ENCODE measurements around the gene STK40. TPM values are rescaled to one million over a fixed set of nuclear protein-coding genes. Genes with fewer than 3 reads are reported as not detected.

Gene STK40
- total and polyA plus RNA-seq, 2 donors (not counting 1 experiment from before 2014, with no cell fraction given): 14.2 to 15.1 TPM

DNA sequence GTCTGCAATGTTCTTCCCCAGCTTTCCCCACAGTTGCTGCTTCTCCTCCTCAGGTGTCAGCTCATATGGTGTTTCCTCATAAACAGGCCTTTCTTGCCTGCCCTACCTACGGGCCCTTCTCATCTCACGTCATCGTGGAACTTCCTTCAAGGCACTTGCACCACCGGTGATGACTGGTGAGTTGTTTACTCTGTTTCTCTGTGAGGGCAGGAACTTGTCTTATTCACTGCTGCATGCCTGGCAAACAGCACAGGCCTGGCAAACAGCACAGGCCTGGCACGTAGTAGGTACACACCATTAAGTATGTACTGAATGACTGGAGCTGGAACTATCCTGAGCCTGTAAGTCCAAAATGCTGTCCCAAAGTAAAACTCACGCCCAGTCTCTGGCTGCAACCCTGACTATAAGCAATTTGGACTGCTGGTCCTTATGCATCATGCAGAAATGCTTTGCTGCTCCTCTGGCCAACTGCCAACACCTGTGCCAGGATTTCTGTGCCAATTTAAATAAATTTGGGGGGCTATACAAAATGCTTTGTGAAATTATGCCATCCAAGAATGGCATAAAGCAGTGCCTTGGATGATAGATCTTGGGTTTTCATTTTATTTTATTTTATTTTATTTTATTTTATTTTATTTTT is 25.7 kb downstream of the STK40 start:
- Histone ChIP-seq H3K27ac (ENCODE audit: insufficient read depth, low read length) (no peak overlapping the region), H2AFZ (ENCODE audit: low read length) (no peak overlapping the region), H3K9me3 (ENCODE audit: control insufficient read depth, insufficient read depth, low read depth, low read length) (no peaks in the 10 kb centered on the region), H3K9ac (ENCODE audit: insufficient read depth, low read length) (no peak overlapping the region), H4K20me1 (ENCODE audit: control insufficient read depth, extremely low read depth, insufficient read depth, low read length) (no peaks in the 10 kb centered on the region), H3K79me2 (ENCODE audit: control insufficient read depth, insufficient read depth, low read length) (peaks cover 13% of the 10 kb centered on the region), H3K27me3 (ENCODE audit: control insufficient read depth, insufficient read depth, low read length) (no peaks in the 10 kb centered on the region), H3K36me3 (ENCODE audit: control insufficient read depth, insufficient read depth, low read length) (peaks cover 15% of the 10 kb centered on the region), H3K4me2 (ENCODE audit: extremely low read depth, insufficient read depth, low read length) (no peak overlapping the region), H3K4me1 (ENCODE audit: control insufficient read depth, extremely low read depth, insufficient read depth, low read length) (peaks cover under 1% of the 10 kb centered on the region), H3K4me3 (replicated peaks in 1 of 4; ENCODE audit: control extremely low read depth in 1 of 4, insufficient read depth in 1 of 4, low read depth in 3 of 4, low read length in 4 of 4) (no peak overlapping the region)
- no peak for TF ChIP-seq EZH2 (IDR thresholded peaks at IDR 0.05; ENCODE audit: low read length, missing control alignments)
- TF ChIP-seq, protein P1, sequence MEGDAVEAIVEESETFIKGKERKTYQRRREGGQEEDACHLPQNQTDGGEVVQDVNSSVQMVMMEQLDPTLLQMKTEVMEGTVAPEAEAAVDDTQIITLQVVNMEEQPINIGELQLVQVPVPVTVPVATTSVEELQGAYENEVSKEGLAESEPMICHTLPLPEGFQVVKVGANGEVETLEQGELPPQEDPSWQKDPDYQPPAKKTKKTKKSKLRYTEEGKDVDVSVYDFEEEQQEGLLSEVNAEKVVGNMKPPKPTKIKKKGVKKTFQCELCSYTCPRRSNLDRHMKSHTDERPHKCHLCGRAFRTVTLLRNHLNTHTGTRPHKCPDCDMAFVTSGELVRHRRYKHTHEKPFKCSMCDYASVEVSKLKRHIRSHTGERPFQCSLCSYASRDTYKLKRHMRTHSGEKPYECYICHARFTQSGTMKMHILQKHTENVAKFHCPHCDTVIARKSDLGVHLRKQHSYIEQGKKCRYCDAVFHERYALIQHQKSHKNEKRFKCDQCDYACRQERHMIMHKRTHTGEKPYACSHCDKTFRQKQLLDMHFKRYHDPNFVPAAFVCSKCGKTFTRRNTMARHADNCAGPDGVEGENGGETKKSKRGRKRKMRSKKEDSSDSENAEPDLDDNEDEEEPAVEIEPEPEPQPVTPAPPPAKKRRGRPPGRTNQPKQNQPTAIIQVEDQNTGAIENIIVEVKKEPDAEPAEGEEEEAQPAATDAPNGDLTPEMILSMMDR (conservative IDR thresholded peaks at IDR 0.05 in 1 of 2, IDR thresholded peaks at IDR 0.05 in 1 of 2; ENCODE audit: low read depth in 1 of 2, low read length in 2 of 2): no peak
- peak in 1 of 2 donors; percentile 26 for DNase-seq (ENCODE audit: low read depth in 2 of 2)

DNA sequence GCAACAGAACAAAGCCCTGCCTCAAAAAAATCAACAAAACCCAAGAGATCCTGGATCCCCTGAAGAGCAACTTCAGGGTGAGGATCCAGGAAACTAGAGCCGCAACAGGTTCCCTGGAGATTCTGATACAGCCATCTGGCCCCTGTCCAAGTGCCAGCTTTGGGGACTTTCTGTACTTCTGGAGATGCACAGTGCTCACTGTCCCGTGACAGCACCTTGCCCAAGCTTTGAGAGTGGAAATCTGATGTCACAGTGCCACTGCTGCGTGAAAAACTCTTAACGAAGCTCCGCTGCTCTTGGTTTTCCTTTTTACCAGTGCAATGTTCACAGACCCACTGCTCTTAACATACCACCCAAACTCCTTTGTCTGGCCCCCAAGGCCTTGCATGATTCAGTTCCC is 26.3 kb downstream of the STK40 start:
- Histone ChIP-seq H3K27ac (ENCODE audit: insufficient read depth, low read length) (no peak overlapping the region), H3K27me3 (ENCODE audit: control insufficient read depth, insufficient read depth, low read length) (no peaks in the 10 kb centered on the region), H3K9me3 (ENCODE audit: control insufficient read depth, insufficient read depth, low read depth, low read length) (no peaks in the 10 kb centered on the region), H3K4me1 (ENCODE audit: control insufficient read depth, extremely low read depth, insufficient read depth, low read length) (no peaks in the 10 kb centered on the region), H3K4me3 (replicated peaks in 1 of 4; ENCODE audit: control extremely low read depth in 1 of 4, insufficient read depth in 1 of 4, low read depth in 3 of 4, low read length in 4 of 4) (no peak overlapping the region), H3K79me2 (ENCODE audit: control insufficient read depth, insufficient read depth, low read length) (peaks cover 13% of the 10 kb centered on the region), H3K36me3 (ENCODE audit: control insufficient read depth, insufficient read depth, low read length) (peaks cover 21% of the 10 kb centered on the region), H3K4me2 (ENCODE audit: extremely low read depth, insufficient read depth, low read length) (no peak overlapping the region), H3K9ac (ENCODE audit: insufficient read depth, low read length) (no peak overlapping the region), H4K20me1 (ENCODE audit: control insufficient read depth, extremely low read depth, insufficient read depth, low read length) (no peaks in the 10 kb centered on the region), H2AFZ (ENCODE audit: low read length) (no peak overlapping the region)
- DNase-seq (ENCODE audit: low read depth in 2 of 2): no peak
- TF ChIP-seq EZH2 (IDR thresholded peaks at IDR 0.05; ENCODE audit: low read length, missing control alignments): no peak
- TF ChIP-seq, protein P1 (conservative IDR thresholded peaks at IDR 0.05 in 1 of 2, IDR thresholded peaks at IDR 0.05 in 1 of 2; ENCODE audit: low read depth in 1 of 2, low read length in 2 of 2): no peak

GRCh38 chr1:36358514-36359084 is 27.1 kb downstream of the STK40 start:
- no peak overlapping the region for H3K27ac ChIP-seq (ENCODE audit: insufficient read depth, low read length)
- H3K27me3 ChIP-seq (ENCODE audit: control insufficient read depth, insufficient read depth, low read length): no peaks in the 10 kb centered on the region
- DNase-seq (ENCODE audit: low read depth in 2 of 2): no peak
- H3K36me3 ChIP-seq (ENCODE audit: control insufficient read depth, insufficient read depth, low read length): peaks cover 23% of the 10 kb centered on the region
- H4K20me1 ChIP-seq (ENCODE audit: control insufficient read depth, extremely low read depth, insufficient read depth, low read length): no peaks in the 10 kb centered on the region
- H3K4me2 ChIP-seq (ENCODE audit: extremely low read depth, insufficient read depth, low read length): no peak overlapping the region
- no peak for TF ChIP-seq EZH2 (IDR thresholded peaks at IDR 0.05; ENCODE audit: low read length, missing control alignments)
- TF ChIP-seq, protein P1 (conservative IDR thresholded peaks at IDR 0.05 in 1 of 2, IDR thresholded peaks at IDR 0.05 in 1 of 2; ENCODE audit: low read depth in 1 of 2, low read length in 2 of 2): no peak
- peaks cover 3% of the 10 kb centered on the region for H3K4me1 ChIP-seq (ENCODE audit: control insufficient read depth, extremely low read depth, insufficient read depth, low read length)
- no peak overlapping the region for H2AFZ ChIP-seq (ENCODE audit: low read length)
- no peaks in the 10 kb centered on the region for H3K9me3 ChIP-seq (ENCODE audit: control insufficient read depth, insufficient read depth, low read depth, low read length)
- H3K4me3 ChIP-seq (replicated peaks in 1 of 4; ENCODE audit: control extremely low read depth in 1 of 4, insufficient read depth in 1 of 4, low read depth in 3 of 4, low read length in 4 of 4): no peak overlapping the region
- no peak overlapping the region for H3K9ac ChIP-seq (ENCODE audit: insufficient read depth, low read length)
- H3K79me2 ChIP-seq (ENCODE audit: control insufficient read depth, insufficient read depth, low read length): peaks cover 11% of the 10 kb centered on the region
